ENCODE measurements around the gene POLR3GL. TPM values are rescaled to one million over a fixed set of nuclear protein-coding genes. Genes with fewer than 3 reads are reported as not detected.
A peak's percentile ranks its signal among the peaks of the same experiment; 100 is the strongest.

Gene POLR3GL
- polyA plus RNA-seq, 1 experiment, result 25.0 TPM

DNA sequence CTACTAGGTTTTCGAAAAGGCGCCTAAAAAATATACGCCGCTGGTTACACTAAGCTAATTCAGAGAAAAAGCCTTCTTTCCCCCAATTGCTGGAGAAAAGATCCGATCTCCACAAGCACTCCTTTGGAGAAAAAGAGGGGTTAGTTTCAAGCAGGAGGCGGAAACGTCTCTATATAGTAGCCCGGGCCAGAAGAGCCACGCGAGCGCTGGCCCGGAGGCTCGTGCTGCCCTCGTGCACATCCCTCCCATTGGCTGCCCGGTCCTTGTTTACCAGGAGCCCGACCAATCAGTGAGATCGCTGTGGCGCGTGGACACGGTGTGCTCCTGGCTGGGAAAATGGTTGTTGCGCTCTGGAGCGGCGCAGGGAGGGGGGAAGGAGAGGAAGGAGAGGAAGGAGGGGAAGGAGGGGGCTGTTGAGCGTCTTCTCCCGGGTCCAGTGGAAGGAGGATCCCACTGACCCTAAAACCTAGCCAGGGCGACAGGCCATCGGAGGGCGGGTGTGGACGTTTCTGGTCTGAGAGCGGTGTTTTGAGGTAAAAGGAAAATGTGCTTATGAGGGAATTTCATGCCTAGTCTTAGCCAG lies 32.0 kb downstream of the POLR3GL start, which contains the start of gene TXNIP:
Gene TXNIP, minus strand, starts transcription at position 147 of the 583 bp plus-strand sequence. CDS start 313 bp downstream, outside the sequence.
- POLR2A ChIA-PET, result interaction anchor here (0.8 to 2.4 kb wide), 4 partner anchors 10 to 36 kb away, joined by 3 to 8 read pairs (median 6); partner anchors contain the start of genes ANKRD34A and POLR3GL
- Histone ChIP-seq H3K9me3 (ENCODE audit: control insufficient read depth, insufficient read depth, low read length) (no peaks in the 10 kb centered on the region), H3K27ac (ENCODE audit: low read depth, low read length) (peak within 1 kb of the TSS; percentile 54), H3K27me3 (ENCODE audit: control insufficient read depth, insufficient read depth, low read length) (no peaks in the 10 kb centered on the region), H3K4me3 (ENCODE audit: low read depth, low read length) (peak within 1 kb of the TSS; percentile 96)
- CTCF ChIA-PET, result interaction anchor here (0.9 to 1.4 kb wide), 3 partner anchors 11 to 35 kb away, joined by 4 to 6 read pairs (median 5); no protein-coding TSS in a partner anchor
- DNase-seq (ENCODE audit: low read depth, low spot score), result peak; percentile 91
- TF ChIP-seq, protein P1, sequence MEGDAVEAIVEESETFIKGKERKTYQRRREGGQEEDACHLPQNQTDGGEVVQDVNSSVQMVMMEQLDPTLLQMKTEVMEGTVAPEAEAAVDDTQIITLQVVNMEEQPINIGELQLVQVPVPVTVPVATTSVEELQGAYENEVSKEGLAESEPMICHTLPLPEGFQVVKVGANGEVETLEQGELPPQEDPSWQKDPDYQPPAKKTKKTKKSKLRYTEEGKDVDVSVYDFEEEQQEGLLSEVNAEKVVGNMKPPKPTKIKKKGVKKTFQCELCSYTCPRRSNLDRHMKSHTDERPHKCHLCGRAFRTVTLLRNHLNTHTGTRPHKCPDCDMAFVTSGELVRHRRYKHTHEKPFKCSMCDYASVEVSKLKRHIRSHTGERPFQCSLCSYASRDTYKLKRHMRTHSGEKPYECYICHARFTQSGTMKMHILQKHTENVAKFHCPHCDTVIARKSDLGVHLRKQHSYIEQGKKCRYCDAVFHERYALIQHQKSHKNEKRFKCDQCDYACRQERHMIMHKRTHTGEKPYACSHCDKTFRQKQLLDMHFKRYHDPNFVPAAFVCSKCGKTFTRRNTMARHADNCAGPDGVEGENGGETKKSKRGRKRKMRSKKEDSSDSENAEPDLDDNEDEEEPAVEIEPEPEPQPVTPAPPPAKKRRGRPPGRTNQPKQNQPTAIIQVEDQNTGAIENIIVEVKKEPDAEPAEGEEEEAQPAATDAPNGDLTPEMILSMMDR (IDR thresholded peaks at IDR 0.05; ENCODE audit: low read depth, low read length), result no peak

DNA sequence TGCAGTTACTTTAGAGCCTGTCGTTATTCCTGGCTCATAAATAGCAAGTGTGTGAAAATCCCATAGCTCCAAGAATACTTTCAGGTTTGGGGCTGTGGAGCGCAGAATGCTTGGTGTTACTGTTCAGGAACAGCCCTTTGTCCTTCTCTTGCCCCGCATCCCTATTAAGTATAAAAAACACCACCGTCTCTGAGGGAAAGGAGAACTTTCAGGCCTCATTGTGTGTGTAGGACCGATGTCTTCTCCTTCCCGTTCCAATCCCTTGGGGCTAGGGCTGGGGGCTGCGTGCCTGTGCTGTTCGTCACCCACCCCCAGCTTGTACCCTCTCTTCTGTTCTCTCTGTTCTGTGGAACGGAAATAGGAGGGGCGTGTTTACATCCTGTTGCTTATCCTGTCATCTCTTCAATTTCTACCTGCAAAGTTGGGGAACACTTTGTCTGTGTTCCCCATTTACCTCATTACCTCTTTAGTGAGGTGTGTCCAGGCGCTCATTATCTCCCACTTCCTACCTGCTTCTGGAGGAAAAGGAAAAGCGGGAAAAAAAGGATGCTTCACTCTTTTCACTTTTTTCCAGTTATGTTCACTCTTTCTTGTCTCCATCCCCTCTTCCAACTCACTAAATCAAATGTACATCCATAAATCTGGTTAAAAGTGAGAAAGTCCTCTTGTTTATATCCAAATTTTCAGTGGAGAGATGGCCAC lies 32.7 kb downstream of the POLR3GL start:
- Histone ChIP-seq H3K27me3 (ENCODE audit: control insufficient read depth, insufficient read depth, low read length) (no peaks in the 10 kb centered on the region), H3K27ac (ENCODE audit: low read depth, low read length) (peak overlapping the region; percentile 54), H3K4me3 (ENCODE audit: low read depth, low read length) (peak overlapping the region; percentile 67), H3K9me3 (ENCODE audit: control insufficient read depth, insufficient read depth, low read length) (no peaks in the 10 kb centered on the region)
- ChIA-PET CTCF (interaction anchor here (1.1 to 1.5 kb wide), 4 partner anchors 10 to 19 kb away, joined by 5 to 15 read pairs (median 9); no protein-coding TSS in a partner anchor), POLR2A (interaction anchor here (0.8 to 2.4 kb wide), 4 partner anchors 10 to 35 kb away, joined by 3 to 8 read pairs (median 6); partner anchors contain the start of genes ANKRD34A and POLR3GL)
- no peak for DNase-seq (ENCODE audit: low read depth, low spot score)
- TF ChIP-seq, protein P1 (IDR thresholded peaks at IDR 0.05; ENCODE audit: low read depth, low read length), result no peak

DNA sequence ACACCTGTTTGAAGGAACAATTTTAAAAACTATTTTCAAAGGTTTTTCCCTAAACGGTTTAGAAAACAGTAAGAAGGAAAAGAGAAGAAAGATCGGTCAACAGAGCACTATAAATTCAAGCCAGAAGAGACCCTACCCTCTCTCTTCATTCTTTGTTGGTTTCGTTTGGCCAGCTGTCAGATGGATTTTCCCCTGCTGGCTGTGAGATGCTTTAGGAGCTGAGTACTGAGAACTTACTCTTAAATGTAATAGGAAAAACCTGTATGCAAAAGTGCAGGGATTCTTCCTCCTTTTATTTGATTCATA lies 33.2 kb downstream of the POLR3GL start:
- no peaks in the 10 kb centered on the region for H3K27me3 ChIP-seq (ENCODE audit: control insufficient read depth, insufficient read depth, low read length)
- ChIA-PET POLR2A (interaction anchor here (2.4 kb wide), 1 partner anchor 19 kb away, joined by 8 read pairs; no protein-coding TSS in a partner anchor), CTCF (interaction anchor here (1.5 kb wide), 2 partner anchors 9 to 20 kb away, joined by 12 to 15 read pairs; no protein-coding TSS in a partner anchor)
- no peak overlapping the region for H3K27ac ChIP-seq (ENCODE audit: low read depth, low read length)
- no peak overlapping the region for H3K4me3 ChIP-seq (ENCODE audit: low read depth, low read length)
- TF ChIP-seq, protein P1 (IDR thresholded peaks at IDR 0.05; ENCODE audit: low read depth, low read length), result no peak
- no peaks in the 10 kb centered on the region for H3K9me3 ChIP-seq (ENCODE audit: control insufficient read depth, insufficient read depth, low read length)
- no peak for DNase-seq (ENCODE audit: low read depth, low spot score)

GRCh38 chr1:145999321-146000024 lies 35.0 kb downstream of the POLR3GL start:
- TF ChIP-seq, protein P1 (IDR thresholded peaks at IDR 0.05; ENCODE audit: low read depth, low read length), result no peak
- DNase-seq (ENCODE audit: low read depth, low spot score), result no peak
- no peak overlapping the region for H3K27ac ChIP-seq (ENCODE audit: low read depth, low read length)
- no peaks in the 10 kb centered on the region for H3K27me3 ChIP-seq (ENCODE audit: control insufficient read depth, insufficient read depth, low read length)
- POLR2A ChIA-PET, result no interaction called here
- no peaks in the 10 kb centered on the region for H3K9me3 ChIP-seq (ENCODE audit: control insufficient read depth, insufficient read depth, low read length)
- no peak overlapping the region for H3K4me3 ChIP-seq (ENCODE audit: low read depth, low read length)
- CTCF ChIA-PET, result interaction anchor here (1.1 kb wide), 1 partner anchor 22 kb away, joined by 4 read pairs; no protein-coding TSS in a partner anchor
